ENCODE results near the gene BLVRA. TPM values are rescaled to one million over a fixed set of nuclear protein-coding genes. Genes with fewer than 3 reads are reported as not detected.

BLVRA gene
- total RNA-seq, 1 experiment from 2014 or later: 40.7 TPM

DNA sequence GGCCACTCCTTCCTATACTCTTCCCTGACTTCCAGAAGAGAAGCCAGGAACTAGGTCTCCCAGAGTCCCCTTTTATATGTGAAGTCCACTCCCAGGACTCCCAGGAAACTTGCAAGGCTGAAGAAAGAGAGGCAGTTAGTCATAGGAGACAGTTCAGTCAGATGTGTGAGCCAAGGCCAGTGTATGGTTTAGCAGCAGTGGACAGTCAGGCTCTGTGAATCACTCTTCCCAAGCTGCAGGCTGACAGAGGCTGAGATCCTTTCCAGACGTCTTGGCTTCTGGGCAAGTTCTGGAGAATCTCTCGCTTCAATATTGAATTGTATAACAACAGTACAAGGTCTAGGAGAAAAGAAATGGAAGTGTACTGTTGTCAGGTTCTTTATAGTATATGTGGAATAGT is 26.9 kb downstream of the BLVRA start:
- no peak overlapping the region for H3K27ac Mint-ChIP-seq
- H3K4me3 Mint-ChIP-seq: no peak overlapping the region
- H3K79me2 ChIP-seq (ENCODE audit: insufficient read depth, low read length): no peaks in the 10 kb centered on the region
- H4K91ac ChIP-seq (ENCODE audit: insufficient read length, low read depth, low read length): no peak overlapping the region
- no peak overlapping the region for H3K27ac ChIP-seq (ENCODE audit: insufficient read length, low read depth, low read length)
- no peak overlapping the region for H2BK12ac ChIP-seq (ENCODE audit: insufficient read length, low read depth, low read length)
- TF ChIP-seq, protein P1, sequence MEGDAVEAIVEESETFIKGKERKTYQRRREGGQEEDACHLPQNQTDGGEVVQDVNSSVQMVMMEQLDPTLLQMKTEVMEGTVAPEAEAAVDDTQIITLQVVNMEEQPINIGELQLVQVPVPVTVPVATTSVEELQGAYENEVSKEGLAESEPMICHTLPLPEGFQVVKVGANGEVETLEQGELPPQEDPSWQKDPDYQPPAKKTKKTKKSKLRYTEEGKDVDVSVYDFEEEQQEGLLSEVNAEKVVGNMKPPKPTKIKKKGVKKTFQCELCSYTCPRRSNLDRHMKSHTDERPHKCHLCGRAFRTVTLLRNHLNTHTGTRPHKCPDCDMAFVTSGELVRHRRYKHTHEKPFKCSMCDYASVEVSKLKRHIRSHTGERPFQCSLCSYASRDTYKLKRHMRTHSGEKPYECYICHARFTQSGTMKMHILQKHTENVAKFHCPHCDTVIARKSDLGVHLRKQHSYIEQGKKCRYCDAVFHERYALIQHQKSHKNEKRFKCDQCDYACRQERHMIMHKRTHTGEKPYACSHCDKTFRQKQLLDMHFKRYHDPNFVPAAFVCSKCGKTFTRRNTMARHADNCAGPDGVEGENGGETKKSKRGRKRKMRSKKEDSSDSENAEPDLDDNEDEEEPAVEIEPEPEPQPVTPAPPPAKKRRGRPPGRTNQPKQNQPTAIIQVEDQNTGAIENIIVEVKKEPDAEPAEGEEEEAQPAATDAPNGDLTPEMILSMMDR (conservative IDR thresholded peaks at IDR 0.05): no peak
- H3K18ac ChIP-seq (ENCODE audit: insufficient read length, low read depth, low read length): no peak overlapping the region
- H4K5ac ChIP-seq (ENCODE audit: insufficient read length, low read depth, low read length): no peak overlapping the region
- no CpG with 5 or more reads among the region's 2 CpGs for WGBS (ENCODE audit: extremely low coverage, insufficient read length, low lambda C conversion rate)
- H2AFZ ChIP-seq (ENCODE audit: low read length): no peak overlapping the region
- H2BK5ac ChIP-seq (ENCODE audit: insufficient read length, low read length): no peak overlapping the region
- no peak overlapping the region for H2BK20ac ChIP-seq (ENCODE audit: low read depth, low read length, poor library complexity, severe bottlenecking)
- H3K4me1 Mint-ChIP-seq: no peaks in the 10 kb centered on the region
- no peaks in the 10 kb centered on the region for H3K23me2 ChIP-seq (ENCODE audit: insufficient read length, low read depth, low read length, poor library complexity, severe bottlenecking)
- no peak overlapping the region for H3K14ac ChIP-seq (ENCODE audit: insufficient read depth, low read length)
- H3K4ac ChIP-seq (ENCODE audit: low read depth, low read length): no peak overlapping the region
- no peak overlapping the region for H2BK15ac ChIP-seq (ENCODE audit: low read depth, low read length)
- no peak overlapping the region for H3T11ph ChIP-seq (ENCODE audit: low read length)
- peaks cover under 1% of the 10 kb centered on the region for H3K9me3 ChIP-seq (ENCODE audit: control insufficient read depth, low read depth, low read length)
- no peak overlapping the region for H3K23ac ChIP-seq (ENCODE audit: insufficient read length, low read depth, low read length)
- no peak overlapping the region for H3K9ac ChIP-seq (ENCODE audit: extremely low read depth, insufficient read length, low read length)
- H3K56ac ChIP-seq (ENCODE audit: insufficient read length, low read depth, low read length): peak overlapping the region; percentile 82
- DNase-seq: no peak
- no peaks in the 10 kb centered on the region for H3K79me1 ChIP-seq (ENCODE audit: insufficient read depth, low read depth, low read length, poor library complexity, severe bottlenecking)
- peaks cover 2 to 3% of the 10 kb centered on the region in 2 experiments; a peak in 3 of 5 replicates for H3K9me3 Mint-ChIP-seq
- H3K27me3 ChIP-seq (ENCODE audit: insufficient read depth, low read length): 0 out of 2 replicates have a peak, but pooled peaks cover 2% of the 10 kb centered on the region
- H3K4me1 ChIP-seq (ENCODE audit: insufficient read depth, low read length): no peaks in the 10 kb centered on the region
- no peaks in the 10 kb centered on the region for H4K20me1 ChIP-seq (ENCODE audit: control insufficient read depth, insufficient read depth, insufficient read length)
- no peak overlapping the region for H3K4me2 ChIP-seq (ENCODE audit: insufficient read depth, insufficient read length, low read length)
- no peak overlapping the region for H4K8ac ChIP-seq (replicated peaks; ENCODE audit: insufficient read length, low read depth, low read length)
- peaks cover 8 to 19% (median 11%) of the 10 kb centered on the region in 3 experiments for H3K36me3 Mint-ChIP-seq (ENCODE audit: insufficient read depth in 1 of 3, low read depth in 3 of 3)
- no peaks in the 10 kb centered on the region; the same call in 1 of the 2 replicates for H3K27me3 Mint-ChIP-seq (ENCODE audit: low read depth)
- H2BK120ac ChIP-seq (ENCODE audit: low read depth, low read length, poor library complexity, severe bottlenecking): no peak overlapping the region
- H2AK5ac ChIP-seq (ENCODE audit: insufficient read length, low read length): no peak overlapping the region

Measured in H9 (cell line).